Aorta (tissue), 5 donors: ENCODE results near the gene MYDGF. TPM values are rescaled to one million over a fixed set of nuclear protein-coding genes. Genes with fewer than 3 reads are reported as not detected.
A peak's percentile ranks its signal among the peaks of the same experiment; 100 is the strongest.

Experiments
- ATAC-seq: fragments of 200-7000 bp; cut with Tn5 transposase; one replicate; pipeline ENCODE4 v1.9.1; 2022; ENCODE audit warnings: moderate library complexity; ENCODE audit not compliant: low FRiP score
- DNase-seq, 2 donors: peaks; one replicate each; pipeline ENCODE4 v3.0.0-alpha.2; 2020
- H3K27ac ChIP-seq, 2 donors: one replicate each; pipeline ENCODE4 v1.5.1; 2013; ENCODE audit warnings: low read length in 2 of 2, mild to moderate bottlenecking in 2 of 2, moderate library complexity in 2 of 2, control low read depth in 1 of 2, inconsistent platforms in 1 of 2, low read depth in 1 of 2
- H3K27me3 ChIP-seq, 2 donors: one replicate each; pipeline ENCODE4 v1.6.1; 2013; ENCODE audit warnings: control low read depth in 1 of 2, low read length in 1 of 2, mild to moderate bottlenecking in 1 of 2, moderate library complexity in 1 of 2; ENCODE audit not compliant: insufficient read depth in 2 of 2, control insufficient read depth in 1 of 2
- H3K36me3 ChIP-seq, 2 donors: one replicate each; pipeline ENCODE4 v1.6.1; 2013; ENCODE audit warnings: control low read depth in 1 of 2, low read length in 1 of 2, mild to moderate bottlenecking in 1 of 2; ENCODE audit not compliant: insufficient read depth in 2 of 2, control insufficient read depth in 1 of 2
- H3K4me1 ChIP-seq, 2 donors: one replicate each; pipeline ENCODE4 v1.6.1; 2013; ENCODE audit warnings: low read length in 2 of 2, control low read depth in 1 of 2, mild to moderate bottlenecking in 1 of 2, moderate library complexity in 1 of 2; ENCODE audit not compliant: insufficient read depth in 2 of 2, control insufficient read depth in 1 of 2
- H3K4me3 ChIP-seq, 2 donors: one replicate each; pipeline ENCODE4 v1.5.1; 2013; ENCODE audit warnings: low read length in 2 of 2, control low read depth in 1 of 2, mild to moderate bottlenecking in 1 of 2
- H3K9me3 ChIP-seq: one replicate; pipeline ENCODE4 v1.6.1; 2013; ENCODE audit warnings: mild to moderate bottlenecking, low read length; ENCODE audit not compliant: control insufficient read depth
- WGBS, 2 donors: extraction: QIAGEN DNeasy Blood & Tissue Kit; methylation state at CpG; one replicate each; pipeline ENCODE4 v1.1.7; 2013; 5-methylcytosine and 5-hydroxymethylcytosine counted together
- intact Hi-C, 2 donors: fragments of 100-400 bp; cut with DNase I; formaldehyde crosslinking; loops; one replicate each; pipeline versions ENCODE4 v1.14.2 to v1.15.0; 2022
- polyA plus RNA-seq, 2 donors: library from polyadenylated mRNA; stranded (reverse); fragments of 200-250 nt; gene quantifications; one replicate each; pipeline ENCODE4 v1.2.3, GENCODE V29; 2013
- total RNA-seq, 2 donors: library from RNA; stranded (reverse); fragmentation: NEBNext Ultra II Directional; extraction: Animal tissue kit (Norgen Biotek cat#: 25700); gene quantifications; one replicate each; pipeline ENCODE4 v1.2.1, GENCODE V29; 2021
- donor health status: healthy with polysubstance abuse.
- donor health status: Bipolar disorder and iron deficiency.
- donor health status: DM: no; HTN: no; CAD: no.
- donor health status: DM: no; HTN: no; CAD: no.
- donor health status: DM: yes; HTN: yes; CAD: no.

Gene MYDGF
- total and polyA plus RNA-seq, 4 donors = 59.4 to 117 (median 68.9) TPM

DNA sequence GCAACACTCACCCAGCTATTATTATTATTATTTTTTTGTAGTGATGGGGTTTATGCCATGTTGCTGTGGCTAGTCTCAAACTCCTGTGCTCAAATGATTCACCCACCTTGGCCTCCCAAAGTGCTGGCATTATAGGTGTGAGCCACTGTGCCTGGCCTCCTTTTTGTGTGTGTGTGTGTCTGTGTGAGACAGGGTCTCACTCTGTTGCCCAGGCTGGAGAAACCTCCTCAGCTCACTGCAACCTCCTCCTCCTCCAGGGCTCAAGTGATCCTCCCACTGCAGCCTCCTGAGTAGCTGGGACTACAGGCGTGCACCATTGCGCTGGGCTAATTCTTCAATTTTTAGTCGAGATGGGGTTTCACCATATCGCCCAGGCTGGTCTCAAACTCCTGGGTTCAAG lies 3.6 kb upstream of the MYDGF start:
- H3K9me3 ChIP-seq = no peaks in the 10 kb centered on the region
- H3K4me3 ChIP-seq = no peak overlapping the region
- no peaks in the 10 kb centered on the region for H3K4me1 ChIP-seq
- intact Hi-C loops = no loop called here
- whole genome bisulfite sequencing, 2 donors = 87 to 92% methylated on average over 4 of the region's 4 CpGs
- no peaks in the 10 kb centered on the region for H3K36me3 ChIP-seq
- DNase-seq = no peak
- H3K27ac ChIP-seq = no peak overlapping the region
- no peak for ATAC-seq
- H3K27me3 ChIP-seq = no peaks in the 10 kb centered on the region

GRCh38 chr19:4673216-4673615 lies 3.1 kb upstream of the MYDGF start:
- no peaks in the 10 kb centered on the region for H3K9me3 ChIP-seq
- no peak overlapping the region for H3K4me3 ChIP-seq
- no peak overlapping the region for H3K27ac ChIP-seq
- no peaks in the 10 kb centered on the region for H3K4me1 ChIP-seq
- intact Hi-C loops = no loop called here
- WGBS, 2 donors = 63 to 73% methylated on average over 3 to 4 of the region's 4 CpGs
- H3K36me3 ChIP-seq = no peaks in the 10 kb centered on the region
- ATAC-seq (no peak), DNase-seq (no peak)
- H3K27me3 ChIP-seq = no peaks in the 10 kb centered on the region

DNA sequence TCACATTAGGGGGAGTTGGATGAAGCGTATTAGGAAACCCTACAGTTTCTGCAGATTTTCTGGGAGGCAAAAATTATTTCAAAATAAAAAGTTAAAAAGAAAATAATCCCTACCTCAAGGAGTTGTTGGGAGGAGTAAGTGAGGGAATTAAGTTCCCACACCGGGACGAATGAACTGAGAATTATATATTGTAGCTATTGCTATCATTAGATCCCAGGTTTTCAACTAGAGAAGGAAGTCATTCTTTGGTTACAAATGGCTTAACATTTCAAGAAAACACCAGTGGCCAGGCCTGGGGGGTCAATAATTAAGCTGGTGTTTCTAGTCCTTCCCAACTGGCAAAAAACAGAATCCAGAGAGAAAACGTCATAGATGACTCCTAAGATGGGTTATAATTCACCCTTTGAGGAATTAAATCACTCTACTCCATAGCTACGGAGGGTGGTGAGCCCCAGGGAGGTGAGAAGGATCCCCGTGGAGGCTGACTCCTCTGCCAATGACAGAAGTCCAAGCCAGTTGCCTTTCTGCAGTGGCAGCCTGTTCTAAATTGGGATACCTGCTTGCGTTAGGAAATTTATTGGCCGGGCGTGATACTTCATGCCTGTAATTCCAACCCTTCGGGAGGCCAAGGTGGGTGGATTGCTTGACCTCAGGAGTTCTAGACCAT lies 1.2 kb upstream of the MYDGF start:
- no peak for ATAC-seq
- 40 to 49% methylated on average over 10 of the region's 10 CpGs for WGBS, 2 donors
- Histone ChIP-seq H3K4me3 (no peak overlapping the region), H3K36me3 (peaks cover 0 to 2% of the 10 kb centered on the region in 2 donors), H3K4me1 (no peaks in the 10 kb centered on the region), H3K27ac (no peak overlapping the region), H3K27me3 (no peaks in the 10 kb centered on the region), H3K9me3 (no peaks in the 10 kb centered on the region)
- DNase-seq = no peak
- intact Hi-C loops = no loop called here

GRCh38 chr19:4664642-4665041 lies 5.5 kb downstream of the MYDGF start:
- Histone ChIP-seq H3K27me3 (no peaks in the 10 kb centered on the region), H3K4me1 (no peaks in the 10 kb centered on the region), H3K9me3 (no peaks in the 10 kb centered on the region), H3K27ac (no peak overlapping the region), H3K4me3 (no peak overlapping the region), H3K36me3 (peaks cover 0 to 4% of the 10 kb centered on the region in 2 donors)
- peak; percentile 16 for ATAC-seq
- no peak for DNase-seq
- intact Hi-C loops = no loop called here
- 91 to 93% methylated on average over 12 of the region's 12 CpGs for WGBS, 2 donors

- no peak overlapping the region for H3K4me3 ChIP-seq
- no peak for DNase-seq
- intact Hi-C loops = no loop called here
- no peaks in the 10 kb centered on the region for H3K27me3 ChIP-seq
- ATAC-seq = no peak
- H3K27ac ChIP-seq = no peak overlapping the region
- H3K9me3 ChIP-seq = peaks cover 4% of the 10 kb centered on the region
- 89 to 92% methylated on average over 6 of the region's 6 CpGs for WGBS, 2 donors
- peaks cover 8 to 9% of the 10 kb centered on the region in 2 donors for H3K36me3 ChIP-seq
- H3K4me1 ChIP-seq = no peaks in the 10 kb centered on the region
Observed at GRCh38 chr19:4662812-4663211, 7.3 kb downstream of the MYDGF start.

DNA sequence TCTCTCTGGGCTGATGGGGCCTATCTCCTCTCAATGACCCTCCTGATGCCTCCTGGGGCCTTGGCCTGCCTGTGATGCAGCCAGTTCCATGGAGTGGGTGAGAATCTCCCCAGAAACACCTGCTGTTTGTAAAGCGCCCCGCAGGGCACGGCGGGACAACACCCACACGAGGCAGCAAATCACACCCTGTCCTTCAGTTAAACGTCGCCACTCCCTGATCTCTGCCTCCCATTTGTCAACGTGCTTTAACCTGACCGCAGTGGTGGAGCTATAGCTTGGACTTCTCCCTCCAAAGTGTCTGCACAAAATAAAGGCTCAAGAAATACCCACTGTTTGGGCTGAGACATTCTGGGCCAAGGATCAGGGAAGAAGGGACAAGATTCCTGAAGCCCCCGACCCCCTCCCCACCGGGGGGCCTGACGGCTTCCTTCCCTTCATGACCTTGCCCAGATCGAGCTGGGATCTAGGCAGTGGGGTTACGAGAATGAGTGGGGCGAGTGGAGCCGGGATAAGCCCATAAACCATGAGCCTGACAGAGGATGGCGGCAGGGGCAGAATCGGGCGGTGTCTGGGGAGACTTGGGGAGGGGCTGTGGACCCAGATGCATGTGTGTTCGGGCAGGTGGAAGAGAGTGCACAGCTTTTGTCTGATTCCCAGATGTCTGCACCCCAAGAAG lies 8.0 kb downstream of the MYDGF start:
- WGBS, 2 donors = 82 to 86% methylated on average over 20 of the region's 20 CpGs
- H3K36me3 ChIP-seq = peaks cover 8 to 9% of the 10 kb centered on the region in 2 donors
- H3K27ac ChIP-seq = no peak overlapping the region
- intact Hi-C loops = no loop called here
- no peak overlapping the region for H3K4me3 ChIP-seq
- ATAC-seq (no peak), DNase-seq (no peak)
- H3K9me3 ChIP-seq = peaks cover 4% of the 10 kb centered on the region
- H3K4me1 ChIP-seq = no peaks in the 10 kb centered on the region
- no peaks in the 10 kb centered on the region for H3K27me3 ChIP-seq

- peaks cover 4% of the 10 kb centered on the region for H3K9me3 ChIP-seq
- H3K36me3 ChIP-seq = peaks cover 7 to 8% of the 10 kb centered on the region in 2 donors
- DNase-seq (no peak), ATAC-seq (no peak)
- H3K27ac ChIP-seq = no peak overlapping the region
- intact Hi-C loops = no loop called here
- no peaks in the 10 kb centered on the region for H3K27me3 ChIP-seq
- H3K4me1 ChIP-seq = no peaks in the 10 kb centered on the region
- no peak overlapping the region for H3K4me3 ChIP-seq
- WGBS, 2 donors = 84 to 91% methylated on average over 4 of the region's 4 CpGs
Observed at GRCh38 chr19:4660993-4661392, 9.1 kb downstream of the MYDGF start.

DNA sequence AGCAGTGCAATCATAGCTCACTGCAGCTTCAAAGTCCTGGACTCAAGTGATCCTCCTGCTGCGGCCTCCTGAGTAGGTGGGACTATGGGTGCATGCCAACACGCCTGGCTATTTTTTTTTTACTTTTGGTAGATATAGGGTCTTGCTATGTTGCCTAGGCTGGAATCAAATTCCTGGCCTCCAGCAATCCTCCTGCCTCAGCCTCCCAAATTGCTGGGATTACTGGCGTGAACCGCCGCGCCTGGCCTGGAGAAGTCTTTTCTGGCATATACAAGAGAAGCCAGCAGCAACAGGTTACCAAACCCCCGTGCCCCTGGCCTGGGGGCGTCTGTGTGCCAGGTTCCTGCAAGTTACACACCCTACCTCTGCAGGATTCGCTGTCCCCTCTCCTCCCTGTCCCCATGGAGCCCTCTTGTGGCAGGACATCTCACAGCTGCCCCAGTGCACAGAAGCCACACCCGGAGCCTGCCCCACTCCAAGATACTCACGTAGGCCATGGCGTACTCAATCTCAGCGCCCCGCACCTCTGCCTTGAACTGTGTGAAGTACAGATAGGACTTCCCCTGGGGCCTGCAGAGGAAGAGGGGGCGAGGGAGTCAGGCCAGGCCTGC lies 9.9 kb downstream of the MYDGF start:
- H3K27ac ChIP-seq = no peak overlapping the region
- 93 to 94% methylated on average over 15 of the region's 15 CpGs for WGBS, 2 donors
- H3K4me1 ChIP-seq = no peaks in the 10 kb centered on the region
- H3K27me3 ChIP-seq = no peaks in the 10 kb centered on the region
- intact Hi-C loops = no loop called here
- no peak for ATAC-seq
- H3K36me3 ChIP-seq = peaks cover 7 to 8% of the 10 kb centered on the region in 2 donors
- peaks cover 4% of the 10 kb centered on the region for H3K9me3 ChIP-seq
- no peak overlapping the region for H3K4me3 ChIP-seq
- DNase-seq = no peak

- Histone ChIP-seq H3K27me3 (no peaks in the 10 kb centered on the region), H3K4me1 (no peaks in the 10 kb centered on the region), H3K36me3 (peaks cover 6 to 8% of the 10 kb centered on the region in 2 donors), H3K9me3 (peaks cover 4% of the 10 kb centered on the region), H3K27ac (no peak overlapping the region), H3K4me3 (no peak overlapping the region)
- intact Hi-C loops = no loop called here
- DNase-seq (no peak), ATAC-seq (no peak)
- WGBS, 2 donors = 93 to 95% methylated on average over 8 of the region's 8 CpGs
Observed at GRCh38 chr19:4657835-4658234, 12.3 kb downstream of the MYDGF start.
